GM19328 (cell line): ENCODE results near the gene UNC5CL.

ENCODE experiments used
- ATAC-seq: cut with Tn5 transposase; IDR thresholded peaks from one replicate; pipeline ENCODE4 v1.9.1; 2021; ENCODE audit warnings: mild to moderate bottlenecking, moderate library complexity; ENCODE audit not compliant: unreplicated experiment

UNC5CL gene

GRCh38 chr6:41063884-41064285, 24.9 kb upstream of the UNC5CL start:
- no peak for ATAC-seq

- no peak for ATAC-seq
Observed at GRCh38 chr6:41062056-41062455, 23.0 kb upstream of the UNC5CL start.

GRCh38 chr6:41061196-41061726, 22.2 kb upstream of the UNC5CL start:
- no peak for ATAC-seq

GRCh38 chr6:41059556-41059955, 20.5 kb upstream of the UNC5CL start:
- no peak for ATAC-seq

GRCh38 chr6:41058783-41059181, 19.8 kb upstream of the UNC5CL start:
- no peak for ATAC-seq

- no peak for ATAC-seq
Observed at GRCh38 chr6:41056768-41057490, 17.9 kb upstream of the UNC5CL start.

- no peak for ATAC-seq
Observed at GRCh38 chr6:41055149-41055548, 16.1 kb upstream of the UNC5CL start.

GRCh38 chr6:41054511-41054910, 15.5 kb upstream of the UNC5CL start:
- no peak for ATAC-seq

GRCh38 chr6:41053041-41053440, 14.0 kb upstream of the UNC5CL start, which contains the start of gene APOBEC2:
APOBEC2 (plus strand) TSS chr6:41053202; CDS start chr6:41053348, 146 bp downstream.
- ATAC-seq: no peak

- no peak for ATAC-seq
Observed at GRCh38 chr6:41051873-41052272, 12.9 kb upstream of the UNC5CL start.

GRCh38 chr6:41050536-41050935, 11.5 kb upstream of the UNC5CL start:
- ATAC-seq: no peak

- no peak for ATAC-seq
Observed at GRCh38 chr6:41049955-41050354, 10.9 kb upstream of the UNC5CL start.

- ATAC-seq: no peak
Observed at GRCh38 chr6:41049521-41049920, 10.5 kb upstream of the UNC5CL start.

- no peak for ATAC-seq
Observed at GRCh38 chr6:41047745-41048732, 9.0 kb upstream of the UNC5CL start.

- no peak for ATAC-seq
Observed at GRCh38 chr6:41047306-41047705, 8.3 kb upstream of the UNC5CL start.

GRCh38 chr6:41046084-41046483, 7.1 kb upstream of the UNC5CL start:
- no peak for ATAC-seq

- ATAC-seq: no peak
Observed at GRCh38 chr6:41045664-41046063, 6.6 kb upstream of the UNC5CL start.

GRCh38 chr6:41043151-41043550, 4.1 kb upstream of the UNC5CL start:
- no peak for ATAC-seq

GRCh38 chr6:41042226-41043055, 3.4 kb upstream of the UNC5CL start, which contains the start of gene TSPO2:
TSPO2 (plus strand) TSS chr6:41042467; CDS start chr6:41042986, 519 bp downstream.
- ATAC-seq: no peak

GRCh38 chr6:41040940-41041536, 2.0 kb upstream of the UNC5CL start:
- no peak for ATAC-seq
